Liver (tissue), 9 donors: ENCODE data around the gene ARID3B. TPM values are rescaled to one million over a fixed set of nuclear protein-coding genes. Genes with fewer than 3 reads are reported as not detected.

Experiments
- DNase-seq: peaks from one replicate; pipeline ENCODE4 v3.0.0-alpha.2; 2017; ENCODE audit warnings: low spot score
- H3K27ac ChIP-seq, 2 donors: one replicate each; pipeline ENCODE4 v1.7.0; 2013; ENCODE audit warnings: inconsistent platforms in 2 of 2, low read length in 2 of 2, control low read depth in 1 of 2, low read depth in 1 of 2, mild to moderate bottlenecking in 1 of 2
- H3K27me3 ChIP-seq, 4 donors: one replicate each; pipeline versions ENCODE4 v1.6.1 to v1.7.0; 2013; ENCODE audit warnings: low read length in 3 of 4, inconsistent platforms in 1 of 4, mild to moderate bottlenecking in 1 of 4, moderate library complexity in 1 of 4; ENCODE audit not compliant: control insufficient read depth in 4 of 4, insufficient read depth in 4 of 4
- H3K36me3 ChIP-seq, 4 donors: one replicate each; pipeline versions ENCODE4 v1.6.1 to v1.7.0; 2013; ENCODE audit warnings: low read length in 3 of 4, mild to moderate bottlenecking in 3 of 4, low read depth in 1 of 4, moderate library complexity in 1 of 4; ENCODE audit not compliant: control insufficient read depth in 4 of 4, insufficient read depth in 3 of 4
- H3K4me1 ChIP-seq, 4 donors: one replicate each; pipeline versions ENCODE4 v1.6.1 to v1.7.0; 2013; ENCODE audit warnings: low read length in 3 of 4, mild to moderate bottlenecking in 3 of 4, moderate library complexity in 1 of 4; ENCODE audit not compliant: control insufficient read depth in 4 of 4, insufficient read depth in 4 of 4
- H3K4me3 ChIP-seq, 3 donors: one replicate each; pipeline versions ENCODE4 v1.6.1 to v1.7.0; 2013; ENCODE audit warnings: low read length in 3 of 3, control low read depth in 1 of 3, low read depth in 1 of 3, mild to moderate bottlenecking in 1 of 3
- H3K9ac ChIP-seq, 2 donors: one replicate each; pipeline ENCODE4 v1.7.0; 2013; ENCODE audit warnings: low read length in 2 of 2, mild to moderate bottlenecking in 2 of 2, moderate library complexity in 2 of 2, control low read depth in 1 of 2, low read depth in 1 of 2
- H3K9me3 ChIP-seq, 4 donors: one replicate each; pipeline versions ENCODE4 v1.6.1 to v1.7.0; 2013; ENCODE audit warnings: low read length in 3 of 4; ENCODE audit not compliant: control insufficient read depth in 4 of 4
- ATF3 ChIP-seq: IDR thresholded peaks from 2 replicates; pipeline ENCODE4 v1.6.1; 2016; ENCODE audit warnings: antibody characterized with exemption
- CTCF ChIP-seq: fragments of 150-350 bp; IDR thresholded peaks from 2 replicates; pipeline ENCODE4 v1.5.1; 2017; ENCODE audit warnings: improper control_type of control experiment, low read depth, low read length; ENCODE audit not compliant: missing input control
- EGR1 ChIP-seq, 2 donors: IDR thresholded peaks; 2 replicates each; pipeline ENCODE4 v1.6.1; 2016 to 2018; ENCODE audit warnings: antibody characterized with exemption in 2 of 2, low read depth in 2 of 2
- FOXA1 ChIP-seq: IDR thresholded peaks from 2 replicates; pipeline ENCODE4 v1.6.1; 2016; ENCODE audit warnings: antibody characterized with exemption
- FOXA2 ChIP-seq: IDR thresholded peaks from 2 replicates; pipeline ENCODE4 v1.6.1; 2016; ENCODE audit warnings: antibody characterized with exemption
- GABPA ChIP-seq, 2 donors: IDR thresholded peaks in 1 of 2; conservative IDR thresholded peaks in 1 of 2; 2 replicates each; pipeline ENCODE4 v1.6.1; 2016; ENCODE audit warnings: antibody characterized with exemption in 2 of 2, mild to moderate bottlenecking in 1 of 2, moderate library complexity in 1 of 2
- HNF4A ChIP-seq, 2 donors: conservative IDR thresholded peaks; 2 replicates each; pipeline ENCODE4 v1.6.1; 2016; ENCODE audit warnings: antibody characterized with exemption in 2 of 2, mild to moderate bottlenecking in 2 of 2
- HNF4G ChIP-seq: IDR thresholded peaks from 2 replicates; pipeline ENCODE4 v1.6.1; 2016; ENCODE audit warnings: antibody characterized with exemption
- JUND ChIP-seq, 2 donors: IDR thresholded peaks; 2 replicates each; pipeline ENCODE4 v1.6.1; 2016; ENCODE audit warnings: antibody characterized with exemption in 2 of 2
- MAX ChIP-seq: IDR thresholded peaks from 2 replicates; pipeline ENCODE4 v1.6.1; 2016; ENCODE audit warnings: antibody characterized with exemption
- NR2F2 ChIP-seq: IDR thresholded peaks from 2 replicates; pipeline ENCODE4 v1.6.1; 2016; ENCODE audit warnings: antibody characterized with exemption
- RAD21 ChIP-seq, 2 donors: IDR thresholded peaks; 2 replicates each; pipeline ENCODE4 v1.6.1; 2016; ENCODE audit warnings: antibody characterized with exemption in 2 of 2, mild to moderate bottlenecking in 2 of 2
- REST ChIP-seq: IDR thresholded peaks from 2 replicates; pipeline ENCODE4 v1.6.1; 2016; ENCODE audit warnings: antibody characterized with exemption, mild to moderate bottlenecking
- RXRA ChIP-seq, 2 donors: IDR thresholded peaks; 2 replicates each; pipeline ENCODE4 v1.6.1; 2017 to 2018; ENCODE audit warnings: antibody characterized with exemption in 2 of 2, mild to moderate bottlenecking in 1 of 2
- SP1 ChIP-seq: IDR thresholded peaks from 2 replicates; pipeline ENCODE4 v1.6.1; 2018; ENCODE audit warnings: antibody characterized with exemption, mild to moderate bottlenecking
- TAF1 ChIP-seq: conservative IDR thresholded peaks from 2 replicates; pipeline ENCODE4 v1.6.1; 2016; ENCODE audit warnings: antibody characterized with exemption, mild to moderate bottlenecking
- YY1 ChIP-seq: IDR thresholded peaks from 2 replicates; pipeline ENCODE4 v1.6.1; 2016; ENCODE audit warnings: antibody characterized with exemption, mild to moderate bottlenecking
- ZBTB33 ChIP-seq: IDR thresholded peaks from 2 replicates; pipeline ENCODE4 v1.6.1; 2016; ENCODE audit warnings: antibody characterized with exemption
- WGBS: extraction: QIAGEN DNeasy Blood & Tissue Kit; methylation state at CpG from one replicate; pipeline ENCODE4 v1.1.7; 2013; 5-methylcytosine and 5-hydroxymethylcytosine counted together
- polyA plus RNA-seq, 2 donors: library from polyadenylated mRNA; stranded (reverse) in 1 of 2; unstranded in 1 of 2; fragments of 200-250 nt in 1 of 2; fragments of >200 nt in 1 of 2; fragmentation: Nextera tagmentation in 1 of 2; extraction: Ambion mirVana in 1 of 2; gene quantifications; one replicate each; pipeline versions ENCODE4 v1.2.1 to v1.2.3, GENCODE V29; 2013 to 2015
- total RNA-seq, 2 donors: library from RNA; depleted of rRNA; stranded (reverse); fragments of >200 nt; gene quantifications; one replicate each; pipeline ENCODE4 v1.2.3, GENCODE V29; 2014
- donor health status: healthy.
- donor health status: healthy.
- donor health status: healthy.
- donor health status: healthy.
- donor health status: healthy.

The ARID3B gene
- total and polyA plus RNA-seq, 4 donors = 1.4 to 6.6 (median 2.7) TPM

GRCh38 chr15:74609938-74610301 is 68.9 kb downstream of the ARID3B start:
- H3K27me3 ChIP-seq = no peaks in the 10 kb centered on the region
- WGBS = 89% methylated on average over 3 of the region's 3 CpGs
- peaks cover 0 to 5% (median 2%) of the 10 kb centered on the region in 4 donors for H3K4me1 ChIP-seq
- H3K4me3 ChIP-seq = no peak overlapping the region
- no peaks in the 10 kb centered on the region for H3K36me3 ChIP-seq
- no peak overlapping the region for H3K27ac ChIP-seq
- H3K9me3 ChIP-seq = no peaks in the 10 kb centered on the region
- no peak overlapping the region for H3K9ac ChIP-seq
- TF ChIP-seq YY1 = no peak
- TF ChIP-seq HNF4G = no peak
- no peak for TF ChIP-seq ZBTB33
- no peak for TF ChIP-seq FOXA2
- TF ChIP-seq JUND (IDR thresholded peaks at IDR 0.05) = no peak
- no peak for TF ChIP-seq TAF1
- no peak for TF ChIP-seq RXRA (IDR thresholded peaks at IDR 0.05)
- TF ChIP-seq REST = no peak
- no peak for TF ChIP-seq FOXA1
- no peak for TF ChIP-seq HNF4A (conservative IDR thresholded peaks at IDR 0.05)
- no peak for TF ChIP-seq MAX
- no peak for DNase-seq

- 82% methylated on average over 7 of the region's 7 CpGs for WGBS
- H3K36me3 ChIP-seq = no peaks in the 10 kb centered on the region
- peak; percentile 89 for DNase-seq
- peaks cover 0 to 6% (median 2%) of the 10 kb centered on the region in 4 donors for H3K4me1 ChIP-seq
- H3K27me3 ChIP-seq = no peaks in the 10 kb centered on the region
- H3K9ac ChIP-seq = no peak overlapping the region
- no peak overlapping the region for H3K27ac ChIP-seq
- no peak overlapping the region for H3K4me3 ChIP-seq
- H3K9me3 ChIP-seq = no peaks in the 10 kb centered on the region
- TF ChIP-seq SP1 (no peak), CTCF (no peak), EGR1 (IDR thresholded peaks at IDR 0.05; ENCODE audit: low read depth in 2 of 2) (no peak), HNF4G (no peak), RAD21 (IDR thresholded peaks at IDR 0.05) (no peak), NR2F2 (no peak), TAF1 (no peak), MAX (no peak), ZBTB33 (no peak), GABPA (IDR thresholded peaks at IDR 0.05 in 1 of 2, conservative IDR thresholded peaks at IDR 0.05 in 1 of 2) (no peak), YY1 (no peak), HNF4A (conservative IDR thresholded peaks at IDR 0.05) (no peak), ATF3 (no peak), RXRA (IDR thresholded peaks at IDR 0.05) (no peak), JUND (IDR thresholded peaks at IDR 0.05) (no peak), FOXA2 (no peak), FOXA1 (no peak)
These were observed 69.4 kb downstream of the ARID3B start for GRCh38 chr15:74610302-74610951.
